ENCODE data around the gene VPS9D1. TPM values are rescaled to one million over a fixed set of nuclear protein-coding genes. Genes with fewer than 3 reads are reported as not detected.

Gene VPS9D1
- total RNA-seq, 1 donor from 2014 or later = 12.2 TPM

- Mint-ChIP-seq H3K4me1 (ENCODE audit: unreplicated experiment) (no peaks in the 10 kb centered on the region), H3K27ac (ENCODE audit: unreplicated experiment) (no peak overlapping the region), H3K36me3 (ENCODE audit: low read depth, unreplicated experiment) (no peaks in the 10 kb centered on the region), H3K4me3 (ENCODE audit: unreplicated experiment) (no peak overlapping the region), H3K27me3 (ENCODE audit: unreplicated experiment) (peaks cover 3% of the 10 kb centered on the region), H3K9me3 (ENCODE audit: unreplicated experiment) (no peaks in the 10 kb centered on the region)
- TF ChIP-seq CTCF (IDR thresholded peaks at IDR 0.05; ENCODE audit: unreplicated experiment) = no peak
- no peak for DNase-seq (ENCODE audit: low spot score)
Observed at GRCh38 chr16:89710709-89711564, 9.8 kb downstream of the VPS9D1 start.

GRCh38 chr16:89709716-89710432, 10.8 kb downstream of the VPS9D1 start:
- Mint-ChIP-seq H3K27me3 (ENCODE audit: unreplicated experiment) (peaks cover 2% of the 10 kb centered on the region), H3K36me3 (ENCODE audit: low read depth, unreplicated experiment) (no peaks in the 10 kb centered on the region), H3K9me3 (ENCODE audit: unreplicated experiment) (no peaks in the 10 kb centered on the region), H3K4me3 (ENCODE audit: unreplicated experiment) (peak overlapping the region; percentile 15), H3K27ac (ENCODE audit: unreplicated experiment) (no peak overlapping the region), H3K4me1 (ENCODE audit: unreplicated experiment) (no peaks in the 10 kb centered on the region)
- no peak for TF ChIP-seq CTCF (IDR thresholded peaks at IDR 0.05; ENCODE audit: unreplicated experiment)
- no peak for DNase-seq (ENCODE audit: low spot score)

- Mint-ChIP-seq H3K27me3 (ENCODE audit: unreplicated experiment) (peaks cover 2% of the 10 kb centered on the region), H3K4me1 (ENCODE audit: unreplicated experiment) (no peaks in the 10 kb centered on the region), H3K27ac (ENCODE audit: unreplicated experiment) (no peak overlapping the region), H3K36me3 (ENCODE audit: low read depth, unreplicated experiment) (no peaks in the 10 kb centered on the region), H3K9me3 (ENCODE audit: unreplicated experiment) (no peaks in the 10 kb centered on the region), H3K4me3 (ENCODE audit: unreplicated experiment) (no peak overlapping the region)
- TF ChIP-seq CTCF (IDR thresholded peaks at IDR 0.05; ENCODE audit: unreplicated experiment) = no peak
- no peak for DNase-seq (ENCODE audit: low spot score)
Observed at GRCh38 chr16:89709166-89709565, 11.5 kb downstream of the VPS9D1 start.

GRCh38 chr16:89708481-89708931, 12.2 kb downstream of the VPS9D1 start:
- TF ChIP-seq CTCF (IDR thresholded peaks at IDR 0.05; ENCODE audit: unreplicated experiment) = no peak
- Mint-ChIP-seq H3K36me3 (ENCODE audit: low read depth, unreplicated experiment) (no peaks in the 10 kb centered on the region), H3K27ac (ENCODE audit: unreplicated experiment) (no peak overlapping the region), H3K4me1 (ENCODE audit: unreplicated experiment) (no peaks in the 10 kb centered on the region), H3K27me3 (ENCODE audit: unreplicated experiment) (peaks cover 3% of the 10 kb centered on the region), H3K4me3 (ENCODE audit: unreplicated experiment) (no peak overlapping the region), H3K9me3 (ENCODE audit: unreplicated experiment) (no peaks in the 10 kb centered on the region)
- DNase-seq (ENCODE audit: low spot score) = no peak

GRCh38 chr16:89707695-89708094, 13.0 kb downstream of the VPS9D1 start:
- H3K27me3 Mint-ChIP-seq (ENCODE audit: unreplicated experiment) = peaks cover 7% of the 10 kb centered on the region
- H3K4me1 Mint-ChIP-seq (ENCODE audit: unreplicated experiment) = no peaks in the 10 kb centered on the region
- no peak overlapping the region for H3K4me3 Mint-ChIP-seq (ENCODE audit: unreplicated experiment)
- DNase-seq (ENCODE audit: low spot score) = no peak
- no peak overlapping the region for H3K27ac Mint-ChIP-seq (ENCODE audit: unreplicated experiment)
- no peak for TF ChIP-seq CTCF (IDR thresholded peaks at IDR 0.05; ENCODE audit: unreplicated experiment)
- no peaks in the 10 kb centered on the region for H3K36me3 Mint-ChIP-seq (ENCODE audit: low read depth, unreplicated experiment)
- H3K9me3 Mint-ChIP-seq (ENCODE audit: unreplicated experiment) = no peaks in the 10 kb centered on the region

Measured in endothelial cell (in vitro differentiated cells).